Measurements from ENCODE around the gene CTSW. TPM values are rescaled to one million over a fixed set of nuclear protein-coding genes. Genes with fewer than 3 reads are reported as not detected.

The CTSW gene
- total RNA-seq, 1 donor from 2014 or later: not detected

DNA sequence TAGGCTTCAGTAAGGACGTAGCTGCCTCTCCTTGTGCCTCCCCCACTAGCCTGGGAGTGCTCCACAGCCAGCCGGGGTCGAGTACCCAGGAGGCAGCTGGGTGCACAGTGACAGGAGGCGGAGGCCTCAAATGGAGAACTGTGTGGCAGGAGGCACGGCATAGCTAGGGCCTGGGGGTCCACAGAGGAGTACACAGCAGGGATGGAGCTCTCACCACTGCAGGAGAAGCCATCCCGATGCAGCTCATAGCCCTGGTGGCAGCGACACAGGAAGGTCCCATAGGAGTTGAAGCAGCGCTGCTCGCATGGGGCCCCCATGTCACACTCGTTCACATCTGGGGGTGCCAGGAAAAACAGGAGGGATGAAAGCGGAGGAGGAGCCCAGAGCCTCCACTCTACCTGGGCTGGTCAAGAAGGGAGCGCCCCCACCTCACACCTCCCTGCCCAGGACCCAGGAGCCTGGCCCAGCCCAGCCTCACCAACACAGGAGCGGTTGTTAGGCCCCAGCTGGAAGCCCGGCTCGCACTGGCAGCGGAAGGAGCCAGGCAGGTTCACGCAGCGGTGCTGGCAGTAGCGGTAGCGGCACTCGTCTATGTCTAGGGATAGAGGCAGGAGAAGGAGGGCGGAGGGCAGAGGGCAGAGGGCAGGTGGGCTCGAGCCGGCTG lies 9.9 kb upstream of the CTSW start:
- Mint-ChIP-seq H3K4me1 (ENCODE audit: low read depth) (peaks cover 40% of the 10 kb centered on the region), H3K4me3 (ENCODE audit: unreplicated experiment) (no peak overlapping the region), H3K9me3 (ENCODE audit: low read depth) (no peaks in the 10 kb centered on the region), H3K36me3 (ENCODE audit: low read depth) (peaks cover 16% of the 10 kb centered on the region), H3K27me3 (ENCODE audit: low read depth) (no peaks in the 10 kb centered on the region), H3K27ac (ENCODE audit: unreplicated experiment) (peak overlapping the region; percentile 89)
- TF ChIP-seq, protein P1, sequence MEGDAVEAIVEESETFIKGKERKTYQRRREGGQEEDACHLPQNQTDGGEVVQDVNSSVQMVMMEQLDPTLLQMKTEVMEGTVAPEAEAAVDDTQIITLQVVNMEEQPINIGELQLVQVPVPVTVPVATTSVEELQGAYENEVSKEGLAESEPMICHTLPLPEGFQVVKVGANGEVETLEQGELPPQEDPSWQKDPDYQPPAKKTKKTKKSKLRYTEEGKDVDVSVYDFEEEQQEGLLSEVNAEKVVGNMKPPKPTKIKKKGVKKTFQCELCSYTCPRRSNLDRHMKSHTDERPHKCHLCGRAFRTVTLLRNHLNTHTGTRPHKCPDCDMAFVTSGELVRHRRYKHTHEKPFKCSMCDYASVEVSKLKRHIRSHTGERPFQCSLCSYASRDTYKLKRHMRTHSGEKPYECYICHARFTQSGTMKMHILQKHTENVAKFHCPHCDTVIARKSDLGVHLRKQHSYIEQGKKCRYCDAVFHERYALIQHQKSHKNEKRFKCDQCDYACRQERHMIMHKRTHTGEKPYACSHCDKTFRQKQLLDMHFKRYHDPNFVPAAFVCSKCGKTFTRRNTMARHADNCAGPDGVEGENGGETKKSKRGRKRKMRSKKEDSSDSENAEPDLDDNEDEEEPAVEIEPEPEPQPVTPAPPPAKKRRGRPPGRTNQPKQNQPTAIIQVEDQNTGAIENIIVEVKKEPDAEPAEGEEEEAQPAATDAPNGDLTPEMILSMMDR (IDR thresholded peaks at IDR 0.05): no peak
- DNase-seq (ENCODE audit: low spot score): peak; percentile 89

DNA sequence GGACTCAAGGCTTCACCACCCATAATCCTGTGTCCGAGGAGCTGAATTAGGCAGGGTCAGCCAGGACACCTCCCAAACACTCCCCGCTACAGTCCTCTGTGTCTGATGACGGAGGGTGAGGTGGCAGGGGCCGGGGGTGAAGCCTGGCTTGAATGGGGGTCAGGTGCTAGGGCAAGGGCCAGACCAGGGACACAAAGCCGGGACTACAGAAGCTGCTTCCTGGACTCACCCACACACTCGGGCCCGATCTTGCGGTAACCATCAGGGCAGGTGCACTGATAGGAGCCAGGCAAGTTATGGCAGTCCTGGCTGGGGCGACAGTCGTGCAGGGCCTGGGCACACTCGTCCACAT lies 9.4 kb upstream of the CTSW start:
- Mint-ChIP-seq H3K4me1 (ENCODE audit: low read depth) (peaks cover 37% of the 10 kb centered on the region), H3K9me3 (ENCODE audit: low read depth) (no peaks in the 10 kb centered on the region), H3K36me3 (ENCODE audit: low read depth) (peaks cover 12% of the 10 kb centered on the region), H3K4me3 (ENCODE audit: unreplicated experiment) (peak overlapping the region; percentile 86), H3K27ac (ENCODE audit: unreplicated experiment) (peak overlapping the region; percentile 89), H3K27me3 (ENCODE audit: low read depth) (no peaks in the 10 kb centered on the region)
- peak; percentile 90 for DNase-seq (ENCODE audit: low spot score)
- TF ChIP-seq, protein P1 (IDR thresholded peaks at IDR 0.05): no peak

DNA sequence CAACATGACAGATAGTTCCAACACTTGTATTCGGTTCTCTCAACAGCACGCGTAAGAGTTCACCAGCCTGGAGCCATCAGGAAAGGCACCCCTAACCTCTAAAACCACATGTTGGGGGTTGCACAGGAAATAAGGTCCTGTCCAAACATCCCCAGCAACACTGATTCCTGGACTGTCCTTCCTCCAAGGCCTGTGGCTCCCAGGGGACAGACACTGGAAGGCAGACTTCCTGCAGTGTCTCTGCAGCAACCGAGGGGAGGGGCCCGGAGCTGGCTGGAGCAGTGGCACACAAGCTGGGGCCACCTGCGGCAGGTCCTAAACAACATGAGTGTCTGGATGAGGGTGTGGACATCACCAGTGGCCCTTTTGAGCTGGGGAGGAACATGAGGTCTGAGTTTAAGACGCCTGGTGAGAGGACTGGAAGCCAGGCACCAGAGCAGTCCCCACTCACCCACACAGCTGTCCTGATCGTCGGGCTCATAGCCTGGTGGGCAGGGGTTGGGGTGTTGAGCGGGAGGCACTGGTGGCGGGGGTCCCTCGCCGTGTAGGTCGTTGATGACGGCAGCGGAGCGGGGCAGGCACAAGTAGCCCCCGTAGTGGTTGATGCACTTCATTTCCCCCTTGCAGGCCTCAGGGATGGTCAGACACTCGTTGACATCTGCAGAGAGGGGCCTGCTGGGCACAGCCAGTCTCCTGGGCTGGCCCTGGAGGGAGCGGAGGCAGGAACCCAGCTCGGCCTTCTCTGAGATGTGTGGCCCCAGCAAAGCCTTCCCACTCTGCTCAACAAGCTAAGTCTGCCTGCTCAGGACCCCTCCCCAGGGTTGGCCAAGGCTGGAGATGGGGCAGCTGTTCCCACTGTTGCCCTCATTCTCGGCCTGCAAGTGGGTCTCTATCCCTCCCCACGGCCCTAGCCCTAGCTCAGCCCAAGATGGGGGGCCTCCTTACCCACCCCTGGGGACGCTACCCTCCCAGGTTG lies 8.6 kb upstream of the CTSW start:
- Mint-ChIP-seq H3K4me3 (ENCODE audit: unreplicated experiment) (peak overlapping the region; percentile 86), H3K36me3 (ENCODE audit: low read depth) (peaks cover 11% of the 10 kb centered on the region), H3K9me3 (ENCODE audit: low read depth) (no peaks in the 10 kb centered on the region), H3K27me3 (ENCODE audit: low read depth) (no peaks in the 10 kb centered on the region), H3K4me1 (ENCODE audit: low read depth) (peaks cover 37% of the 10 kb centered on the region), H3K27ac (ENCODE audit: unreplicated experiment) (peak overlapping the region; percentile 89)
- TF ChIP-seq, protein P1 (IDR thresholded peaks at IDR 0.05): no peak
- DNase-seq (ENCODE audit: low spot score): peak; percentile 87

DNA sequence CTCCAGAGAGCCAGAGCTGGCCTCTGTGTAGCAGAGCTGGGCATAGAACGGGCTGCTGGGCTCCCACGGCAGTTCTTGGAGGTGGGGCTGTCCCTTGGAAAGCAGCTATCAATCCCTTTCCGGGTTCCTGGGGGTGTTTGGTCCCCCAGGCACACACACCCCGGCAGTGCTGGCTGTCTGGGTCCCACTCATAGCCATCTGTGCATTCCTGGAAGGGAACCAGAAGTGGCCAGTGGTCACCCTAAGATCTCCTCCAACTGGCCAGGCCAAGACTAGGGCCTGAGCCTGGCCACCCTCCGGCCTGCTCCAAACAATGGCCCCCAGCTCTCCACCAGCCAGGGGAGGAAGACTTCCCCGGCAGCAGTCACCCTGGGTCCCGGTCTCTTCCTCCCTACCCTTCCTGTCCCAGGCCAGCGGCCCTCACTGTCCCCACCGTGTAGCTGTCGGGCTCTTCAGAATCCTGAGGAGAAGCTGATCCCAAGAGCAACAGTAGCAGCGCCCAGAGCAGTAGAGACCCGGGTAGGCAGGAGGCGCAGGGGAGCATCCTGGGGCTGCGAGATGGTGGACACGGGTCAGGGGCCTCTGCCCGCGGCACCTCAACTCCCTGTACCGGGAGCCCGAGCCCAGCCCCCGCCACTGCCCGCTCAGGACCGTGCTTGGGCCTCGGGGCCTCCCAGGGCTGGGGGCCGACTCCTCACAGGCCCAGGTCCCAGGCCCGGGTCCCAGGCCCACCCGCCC lies 7.7 kb upstream of the CTSW start:
- TF ChIP-seq, protein P1 (IDR thresholded peaks at IDR 0.05): peak; percentile 52
- Mint-ChIP-seq H3K27me3 (ENCODE audit: low read depth) (no peaks in the 10 kb centered on the region), H3K36me3 (ENCODE audit: low read depth) (peaks cover 11% of the 10 kb centered on the region), H3K9me3 (ENCODE audit: low read depth) (no peaks in the 10 kb centered on the region), H3K27ac (ENCODE audit: unreplicated experiment) (peak overlapping the region; percentile 89), H3K4me1 (ENCODE audit: low read depth) (peaks cover 37% of the 10 kb centered on the region), H3K4me3 (ENCODE audit: unreplicated experiment) (peak overlapping the region; percentile 86)
- DNase-seq (ENCODE audit: low spot score): peak; percentile 91

Data from chondrocyte (in vitro differentiated cells).